HG03060 (cell line): ENCODE data around the gene BMERB1.

Experiments used
- ATAC-seq: cut with Tn5 transposase; IDR thresholded peaks from one replicate; pipeline ENCODE4 v1.9.1; 2021; ENCODE audit warnings: low read depth, moderate number of reproducible peaks; ENCODE audit not compliant: unreplicated experiment

BMERB1 gene

GRCh38 chr16:15581127-15581815, 146.9 kb downstream of the BMERB1 start:
- ATAC-seq: no peak

- ATAC-seq: no peak
Measured at GRCh38 chr16:15583526-15583925, 149.1 kb downstream of the BMERB1 start.

DNA sequence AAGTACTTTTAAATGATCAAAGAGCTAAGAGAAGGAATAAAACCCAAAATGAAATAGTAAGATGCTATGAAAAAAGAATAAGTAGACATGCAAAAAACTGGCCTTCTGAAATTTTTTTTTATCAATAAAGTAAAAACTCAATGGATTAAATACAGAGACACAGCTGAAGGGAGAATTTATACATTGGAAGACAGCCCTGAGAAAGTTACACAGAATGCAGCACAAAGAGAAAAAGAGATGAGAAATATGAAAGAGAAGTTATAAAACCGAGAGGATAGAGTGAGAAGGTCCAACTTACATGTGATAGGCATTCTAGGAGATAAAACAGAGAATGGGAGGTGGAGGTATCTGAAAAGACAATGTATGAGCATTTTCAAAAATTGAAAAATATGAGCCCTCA, 151.6 kb downstream of the BMERB1 start:
- ATAC-seq: no peak

DNA sequence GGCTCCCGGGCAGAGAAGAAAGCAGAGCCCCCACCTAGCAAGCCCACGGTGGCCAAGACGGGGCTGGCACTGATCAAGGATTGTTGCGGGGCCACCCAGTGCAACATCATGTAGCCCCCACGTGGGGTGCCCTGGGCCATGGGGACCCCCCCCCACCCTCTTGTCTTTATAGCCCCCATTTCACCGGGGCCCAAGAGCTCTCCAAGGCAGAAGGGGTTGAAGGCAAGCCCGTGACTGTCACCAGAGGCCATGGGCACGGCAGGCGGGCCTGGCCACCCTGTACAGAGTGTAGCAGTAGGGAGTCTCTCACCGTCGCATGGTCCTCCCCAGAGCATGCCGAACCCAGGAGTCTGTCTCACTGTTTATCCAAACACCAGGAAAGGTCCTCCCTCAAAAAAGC, 152.3 kb downstream of the BMERB1 start:
- no peak for ATAC-seq

DNA sequence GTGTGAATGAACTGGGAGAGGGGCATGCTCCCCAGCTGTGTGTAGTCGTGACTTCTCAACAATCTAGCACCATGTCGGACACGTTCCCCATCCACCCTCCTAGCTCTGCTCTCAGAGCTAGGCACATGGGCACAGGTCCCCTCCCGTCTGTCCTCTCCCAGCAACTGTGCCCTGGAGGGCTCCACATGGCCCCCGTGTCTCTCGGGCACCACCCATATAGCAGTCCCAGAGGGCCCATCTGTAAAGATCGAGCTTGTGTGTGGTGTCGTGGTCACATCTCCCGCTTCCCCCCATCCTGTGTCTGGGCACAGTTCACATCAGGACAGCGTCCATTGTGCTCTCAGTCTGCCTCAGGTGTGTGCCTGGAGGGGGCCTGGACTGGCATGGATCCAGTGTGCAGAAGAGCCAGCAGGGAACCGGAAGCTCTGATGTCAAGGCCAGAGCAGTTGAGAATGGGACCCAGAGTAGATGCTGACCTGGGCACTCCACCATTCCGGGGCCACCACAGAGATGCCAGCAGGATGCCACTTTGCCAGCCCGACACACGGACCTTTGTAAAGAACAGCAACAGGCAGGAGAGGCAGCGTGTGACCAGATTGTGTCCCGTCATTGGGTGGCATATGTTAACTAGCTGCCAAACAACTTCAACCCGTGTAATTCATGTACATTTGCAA, 152.9 kb downstream of the BMERB1 start:
- no peak for ATAC-seq

- no peak for ATAC-seq
Measured at GRCh38 chr16:15592324-15592723, 157.9 kb downstream of the BMERB1 start.

DNA sequence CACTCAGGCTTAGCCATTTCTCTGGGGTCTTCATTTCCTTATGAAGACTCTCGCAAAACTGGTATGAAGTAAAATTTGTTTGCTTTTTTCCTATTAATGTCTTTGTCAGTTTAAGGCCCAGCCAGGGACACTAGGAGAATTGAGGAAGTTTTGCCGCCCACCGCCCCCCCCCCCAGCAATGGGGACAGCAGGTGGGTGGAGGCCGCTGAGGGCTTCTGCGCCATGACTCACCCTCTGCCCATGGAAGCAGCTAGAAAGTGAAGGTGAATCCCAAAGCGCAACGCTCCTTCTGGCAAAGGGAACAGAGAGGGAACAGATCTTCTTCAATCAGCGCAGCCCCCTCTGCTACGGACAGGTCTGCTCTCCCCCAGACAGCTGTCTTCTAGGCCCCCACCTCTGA, 158.8 kb downstream of the BMERB1 start:
- no peak for ATAC-seq

GRCh38 chr16:15594711-15595320, 160.4 kb downstream of the BMERB1 start:
- no peak for ATAC-seq

DNA sequence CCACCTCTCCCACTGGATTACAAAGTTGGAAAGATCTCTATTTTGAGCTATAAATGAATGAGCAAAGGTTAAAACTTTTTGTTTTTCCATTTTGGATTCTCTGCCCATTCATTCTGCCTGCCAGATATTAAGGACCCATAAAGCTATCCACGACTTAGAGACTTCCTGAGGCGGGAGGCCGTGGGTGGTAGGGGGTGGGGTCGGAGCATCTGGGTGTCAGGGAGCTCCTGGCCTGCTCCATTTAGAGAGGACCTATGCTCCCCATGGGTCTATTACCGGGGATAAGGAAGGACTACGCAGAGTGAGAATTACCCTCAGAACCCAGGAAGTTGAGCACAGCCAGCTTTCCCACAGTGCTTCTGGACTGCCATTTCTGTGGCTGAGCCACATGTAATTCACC, 162.7 kb downstream of the BMERB1 start:
- ATAC-seq: no peak

DNA sequence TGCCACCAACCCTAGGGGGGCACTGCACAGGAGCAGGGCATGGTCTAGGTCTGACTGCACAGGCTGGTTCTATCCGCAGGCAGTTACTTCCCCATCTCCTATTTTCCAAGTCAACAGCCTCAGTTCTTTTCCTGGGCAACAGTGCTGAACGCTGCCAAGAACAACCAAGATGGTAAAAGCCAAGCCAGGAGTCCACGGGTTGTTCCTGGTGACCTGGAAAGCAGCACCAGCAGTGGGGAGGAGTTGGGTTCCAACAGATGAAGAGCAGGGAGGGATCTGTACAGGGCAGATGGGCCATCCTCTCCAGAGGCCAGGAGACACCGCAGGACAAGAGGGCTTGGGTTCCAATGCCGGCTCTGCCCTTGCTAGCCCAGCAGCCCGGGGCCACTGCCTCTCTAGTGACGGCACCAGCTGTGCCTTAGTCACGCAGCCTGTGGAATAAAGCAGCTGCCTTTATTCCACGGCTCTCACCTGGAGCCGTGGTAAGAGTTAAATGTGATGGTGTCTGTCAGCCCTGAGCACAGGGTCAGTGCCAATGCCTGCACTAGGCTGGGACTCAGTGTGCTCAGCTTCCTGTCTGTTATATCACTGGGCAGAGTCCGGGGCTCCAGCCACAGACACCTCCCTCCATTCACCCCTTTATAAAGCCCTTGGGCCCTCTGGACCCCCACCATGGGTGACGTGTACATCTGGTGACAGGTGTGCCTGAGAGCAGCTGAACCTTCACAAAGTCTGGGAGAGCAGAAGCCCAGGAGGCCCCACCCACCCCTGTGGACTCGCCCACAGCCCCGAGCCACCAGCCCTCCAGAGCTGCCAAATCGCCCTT, 163.6 kb downstream of the BMERB1 start:
- ATAC-seq: no peak

- no peak for ATAC-seq
Measured at GRCh38 chr16:15598648-15599190, 164.3 kb downstream of the BMERB1 start.

DNA sequence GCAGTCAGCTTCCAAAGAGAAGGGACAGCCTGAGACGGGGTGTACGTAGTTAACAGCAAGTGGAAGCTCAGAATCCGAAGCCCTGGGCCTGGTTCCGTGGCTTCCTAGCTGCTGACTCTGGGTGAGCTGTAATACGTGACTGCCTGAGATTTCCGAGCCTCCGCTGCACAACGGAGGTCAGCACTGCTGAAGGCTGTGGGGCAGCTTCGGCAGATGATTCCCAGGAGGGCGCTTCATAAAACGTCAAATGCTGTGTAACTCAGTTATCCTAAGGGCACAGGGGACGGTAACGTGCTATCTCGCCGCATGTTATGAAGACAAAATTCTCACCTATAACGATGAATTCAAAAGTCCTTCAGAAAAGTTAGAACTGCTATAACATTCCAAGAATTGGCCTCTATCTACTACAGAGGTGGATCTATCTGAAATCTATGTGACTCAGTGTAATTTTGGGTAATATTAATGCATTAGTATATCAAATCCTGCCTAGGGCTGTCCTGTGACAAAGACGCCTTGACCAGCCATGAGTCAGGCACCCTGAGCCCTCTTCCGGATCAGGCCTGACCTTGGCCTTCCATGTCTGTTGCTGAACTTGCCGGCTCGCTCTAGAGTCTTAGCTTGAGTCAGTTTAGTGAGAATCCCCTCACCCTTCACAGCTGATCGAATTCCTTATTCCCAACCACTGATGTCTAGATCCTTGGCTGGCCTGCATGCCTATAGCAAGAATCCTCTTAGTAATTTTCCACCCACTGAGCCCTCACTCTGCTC, 165.1 kb downstream of the BMERB1 start:
- no peak for ATAC-seq

DNA sequence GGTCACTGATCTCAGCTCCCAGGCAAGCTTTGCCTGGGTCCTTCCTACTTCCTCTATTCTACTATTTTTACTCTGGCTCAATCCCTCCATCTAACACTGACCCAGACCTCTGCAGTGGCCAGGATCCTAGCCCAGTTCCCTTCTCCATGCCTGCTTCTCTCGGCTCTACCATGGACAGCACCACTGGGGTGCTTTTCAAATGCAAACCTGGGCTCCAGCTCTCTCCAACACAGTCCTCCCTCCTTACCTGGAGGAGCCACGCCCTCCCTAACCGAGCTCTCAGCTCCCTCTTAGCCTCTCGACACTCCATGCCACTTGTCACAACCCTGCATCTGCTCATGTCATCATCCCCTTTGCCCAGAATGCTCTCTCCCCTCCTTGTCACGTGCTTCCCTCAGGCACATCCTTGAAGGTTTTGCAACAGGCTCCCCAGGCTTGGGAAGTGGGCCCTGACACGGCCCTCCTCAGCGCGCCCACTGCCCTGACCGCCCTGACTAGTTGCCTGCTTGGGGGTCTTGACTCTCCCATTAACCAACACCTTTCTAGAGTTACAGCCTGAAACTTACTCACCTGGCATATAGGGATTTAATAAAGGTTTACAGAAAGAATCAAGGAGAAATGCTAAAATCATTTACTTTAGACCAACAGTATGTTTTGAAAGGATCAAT, 167.0 kb downstream of the BMERB1 start:
- no peak for ATAC-seq

DNA sequence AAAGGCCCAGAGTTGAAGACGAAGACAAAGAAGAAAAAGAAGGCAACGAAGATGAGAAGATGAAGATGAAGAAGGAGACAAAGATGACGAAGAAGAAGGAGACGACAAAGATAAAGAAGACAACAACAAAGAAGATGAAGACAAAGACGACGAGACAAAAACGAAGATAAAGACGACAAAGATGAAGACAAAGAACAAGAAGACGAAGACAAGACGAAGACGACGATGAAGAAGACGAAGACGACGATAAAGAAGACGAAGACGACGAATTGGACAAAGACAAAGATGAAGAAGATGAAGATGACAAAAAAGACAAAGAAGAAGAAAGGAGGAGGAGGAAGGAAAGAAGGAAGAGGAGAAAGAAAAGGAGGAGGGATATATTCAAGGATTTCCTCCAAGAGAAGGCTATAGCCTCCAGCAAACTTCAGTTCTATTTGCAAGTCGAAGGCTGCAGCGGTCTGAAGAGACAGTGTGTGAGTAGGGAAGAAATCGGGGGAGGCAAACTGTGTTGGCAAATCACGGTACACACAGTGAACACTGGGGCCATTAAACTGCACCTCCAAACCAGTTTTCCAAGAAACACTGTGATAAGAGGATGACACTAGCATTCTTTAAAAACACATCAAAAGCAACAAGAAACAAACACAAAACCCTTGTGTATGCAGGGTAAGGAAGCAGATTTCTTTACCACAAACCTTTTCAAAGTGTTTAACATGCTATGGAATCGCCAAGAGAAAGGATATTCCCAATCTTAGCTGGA, 168.1 kb downstream of the BMERB1 start:
- ATAC-seq: no peak

- ATAC-seq: no peak
Measured at GRCh38 chr16:15604460-15605440, 170.4 kb downstream of the BMERB1 start.

DNA sequence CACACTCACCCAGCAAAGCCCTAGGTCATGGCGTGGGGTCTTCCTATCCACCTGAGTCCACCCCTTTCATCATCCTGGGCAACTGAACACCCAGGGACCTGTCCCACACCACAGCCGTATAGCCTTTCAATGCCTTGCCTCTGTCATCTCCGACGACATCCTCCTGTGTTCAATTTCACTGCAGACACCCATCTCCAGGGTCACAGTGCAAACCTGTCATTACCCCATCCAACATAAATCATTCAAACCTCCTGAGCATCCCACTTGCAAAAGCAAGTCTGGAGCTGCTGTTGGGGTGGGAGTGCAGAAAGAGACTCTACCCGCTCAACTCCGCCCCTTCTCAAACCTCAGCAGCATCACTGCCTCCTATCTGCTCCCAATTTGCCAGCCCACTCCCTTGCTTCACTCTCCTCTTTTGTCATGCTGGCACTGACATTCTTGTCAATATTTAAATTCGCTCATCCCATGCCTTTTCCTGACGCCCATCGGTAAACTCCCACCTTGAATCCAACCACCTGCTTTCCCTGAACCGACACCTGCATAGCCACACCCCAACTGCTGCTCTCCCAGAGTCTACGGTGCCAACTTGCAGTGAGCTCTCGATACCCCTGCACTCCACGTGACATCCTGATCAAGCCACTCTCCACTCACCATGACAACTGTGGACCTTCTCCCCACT, 171.6 kb downstream of the BMERB1 start:
- no peak for ATAC-seq
